Measurements from ENCODE around the gene ZSCAN21.

Gene ZSCAN21

DNA sequence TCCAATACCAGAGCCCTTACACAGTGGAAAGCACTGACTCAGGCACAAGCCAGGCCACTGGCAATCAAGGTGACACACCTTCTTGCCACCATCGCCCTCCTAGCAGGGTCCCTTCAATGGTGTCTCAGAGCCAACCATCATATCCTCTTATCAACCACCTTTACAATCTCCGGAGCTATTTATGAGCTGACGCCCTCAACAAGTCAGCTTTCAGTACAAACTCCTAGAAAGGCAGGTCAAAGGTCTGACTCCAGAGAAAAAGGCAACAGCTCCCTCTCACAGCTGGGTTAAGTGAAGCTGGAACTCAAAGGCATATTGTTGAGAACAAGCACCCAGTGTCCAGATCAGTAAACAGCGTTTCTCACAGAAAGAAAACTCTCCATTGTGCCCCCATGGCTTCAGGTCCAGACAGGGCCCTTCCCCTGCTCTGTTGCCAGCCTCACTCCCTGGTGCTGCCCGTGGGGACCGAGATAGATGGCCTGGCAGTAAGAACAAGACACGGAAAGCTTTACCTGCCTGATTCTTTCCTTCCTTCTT, 29.5 kb downstream of the ZSCAN21 start:
- DNase-seq = no peak

GRCh38 chr7:100080907-100081534, 31.4 kb downstream of the ZSCAN21 start:
- peak in 1 of 6 experiments; percentile 43 for DNase-seq

DNA sequence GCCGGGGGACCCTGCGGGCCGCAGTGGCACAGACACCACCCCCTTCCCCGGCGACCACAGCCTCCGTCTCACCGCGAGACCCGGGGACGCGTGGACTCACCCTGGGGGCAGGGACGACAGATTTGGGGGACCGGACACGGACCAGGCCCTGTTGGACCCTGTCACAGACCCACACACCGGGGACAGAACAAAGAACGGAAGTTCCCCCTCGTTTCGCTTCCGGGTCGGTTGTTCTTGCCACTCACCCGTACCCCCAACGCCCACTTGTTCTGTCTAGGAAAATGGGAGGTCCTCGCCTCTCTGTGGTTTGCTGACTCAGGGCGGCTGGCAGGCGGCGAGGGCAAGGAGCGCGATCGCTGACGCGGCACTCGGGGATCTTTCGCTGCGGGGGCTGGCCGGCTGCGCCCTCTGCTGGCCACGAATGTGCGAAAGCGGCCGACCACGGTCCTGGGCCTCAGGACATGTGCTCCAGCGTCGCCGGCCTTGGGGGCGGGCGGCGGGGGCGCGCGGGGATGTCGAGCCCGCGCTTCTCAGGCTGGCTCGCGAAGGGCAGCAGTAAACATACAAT, 32.0 kb downstream of the ZSCAN21 start, which contains the start of gene ZNF3:
Gene ZNF3, minus strand, starts transcription at position 189 of the 568 bp plus-strand sequence. CDS start 4,366 bp downstream, outside the sequence.
- peak; percentile 89 to 97 (median 96) for DNase-seq

- no peak for DNase-seq
Measured at GRCh38 chr7:100082978-100083377, 33.4 kb downstream of the ZSCAN21 start.

DNA sequence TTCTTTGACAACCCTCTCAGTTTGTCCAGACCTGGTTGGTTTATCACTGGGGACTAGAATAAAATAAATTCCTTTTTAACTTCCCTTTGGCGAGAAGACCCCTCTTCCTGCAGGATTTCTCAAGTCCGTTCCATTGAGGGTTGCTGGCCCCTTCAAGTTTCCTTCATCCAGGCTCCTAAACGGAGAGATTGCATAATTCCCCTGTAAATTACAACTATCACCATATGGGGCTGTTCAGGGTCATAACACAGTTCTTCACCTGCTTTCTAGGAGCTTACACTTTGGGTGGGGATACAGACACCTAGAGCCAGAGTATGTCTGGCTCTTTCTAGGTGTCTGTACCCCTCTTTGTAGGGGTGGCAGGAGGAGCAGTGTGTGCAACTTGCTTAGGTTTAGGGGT, 35.9 kb downstream of the ZSCAN21 start:
- no peak for DNase-seq

DNA sequence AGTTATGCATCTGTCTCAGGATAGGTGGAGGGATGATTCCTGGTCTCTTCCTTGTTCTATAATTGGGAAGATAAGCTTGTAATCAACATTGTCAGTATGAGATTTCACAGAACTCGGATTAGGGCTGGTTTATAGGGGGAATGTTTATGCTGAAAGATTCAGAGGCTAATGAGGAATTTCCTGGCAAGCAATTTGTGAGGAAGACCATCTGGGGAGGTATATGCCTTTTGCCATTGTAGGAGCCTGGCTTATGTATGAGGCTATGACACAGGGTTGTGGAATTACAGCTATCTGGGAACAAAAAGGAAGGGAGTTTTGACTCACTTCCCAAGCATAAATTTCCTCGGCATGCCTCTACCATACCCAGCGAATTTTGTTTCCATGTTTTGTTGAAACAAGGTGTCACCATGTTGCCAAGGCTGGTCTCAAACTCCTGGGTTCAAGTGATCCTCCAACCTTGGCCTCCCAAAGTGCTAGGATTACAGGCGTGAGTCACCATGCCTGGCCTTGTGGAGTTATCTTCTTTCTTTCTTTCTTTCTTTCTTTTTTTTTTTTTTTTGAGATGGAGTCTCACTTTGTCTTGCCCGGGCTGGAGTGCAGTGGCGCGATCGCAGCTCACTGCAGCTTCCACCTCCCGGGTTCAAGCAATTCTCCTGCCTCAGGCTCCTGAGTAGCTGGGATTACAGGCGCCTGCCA, 37.6 kb downstream of the ZSCAN21 start:
- DNase-seq = no peak

- no peak for DNase-seq
Measured at GRCh38 chr7:100088095-100088620, 38.6 kb downstream of the ZSCAN21 start.

- DNase-seq = peak; percentile 70 to 89 (median 84)
Measured at GRCh38 chr7:100088621-100089457, 39.3 kb downstream of the ZSCAN21 start, which contains the start of gene COPS6. Gene COPS6, plus strand, starts transcription at chr7:100088969. Its CDS starts 22 bp downstream, at chr7:100088991.

GRCh38 chr7:100089458-100090196, 40.1 kb downstream of the ZSCAN21 start:
- no peak for DNase-seq

DNA sequence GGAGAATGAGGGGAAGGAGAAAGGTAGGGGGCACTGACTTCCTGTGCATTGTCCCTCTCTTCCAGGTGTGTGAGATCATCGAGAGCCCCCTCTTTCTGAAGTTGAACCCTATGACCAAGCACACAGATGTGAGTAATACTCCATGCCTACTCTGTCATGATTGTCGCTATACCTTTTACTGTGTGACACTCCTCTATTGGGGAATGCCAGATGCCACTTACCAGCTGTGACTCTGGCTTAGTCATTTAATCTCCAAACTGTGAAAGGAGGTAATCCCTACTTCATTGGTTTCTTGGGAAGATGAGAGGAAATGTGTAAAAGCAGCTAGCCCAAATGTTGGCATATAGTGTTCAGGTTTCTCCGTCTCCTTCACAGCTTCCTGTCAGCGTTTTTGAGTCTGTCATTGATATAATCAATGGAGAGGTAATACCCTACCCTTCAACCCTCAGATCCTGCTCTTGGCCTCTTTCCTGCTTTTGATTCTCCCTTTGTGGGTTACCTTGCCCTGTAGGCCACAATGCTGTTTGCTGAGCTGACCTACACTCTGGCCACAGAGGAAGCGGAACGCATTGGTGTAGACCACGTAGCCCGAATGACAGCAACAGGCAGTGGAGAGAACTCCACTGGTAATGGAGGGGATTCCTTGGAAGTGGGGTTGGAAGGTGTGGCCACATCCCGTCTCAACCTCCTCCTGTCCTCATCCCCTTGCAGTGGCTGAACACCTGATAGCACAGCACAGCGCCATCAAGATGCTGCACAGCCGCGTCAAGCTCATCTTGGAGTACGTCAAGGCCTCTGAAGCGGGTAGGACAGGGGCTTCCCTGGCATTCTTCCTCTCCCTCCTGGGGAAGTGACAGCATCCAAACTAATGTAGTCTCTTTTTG, 41.2 kb downstream of the ZSCAN21 start:
- no peak for DNase-seq

GRCh38 chr7:100091411-100092181, 42.0 kb downstream of the ZSCAN21 start:
- DNase-seq = no peak

- DNase-seq = no peak
Measured at GRCh38 chr7:100093054-100093453, 43.5 kb downstream of the ZSCAN21 start.

DNA sequence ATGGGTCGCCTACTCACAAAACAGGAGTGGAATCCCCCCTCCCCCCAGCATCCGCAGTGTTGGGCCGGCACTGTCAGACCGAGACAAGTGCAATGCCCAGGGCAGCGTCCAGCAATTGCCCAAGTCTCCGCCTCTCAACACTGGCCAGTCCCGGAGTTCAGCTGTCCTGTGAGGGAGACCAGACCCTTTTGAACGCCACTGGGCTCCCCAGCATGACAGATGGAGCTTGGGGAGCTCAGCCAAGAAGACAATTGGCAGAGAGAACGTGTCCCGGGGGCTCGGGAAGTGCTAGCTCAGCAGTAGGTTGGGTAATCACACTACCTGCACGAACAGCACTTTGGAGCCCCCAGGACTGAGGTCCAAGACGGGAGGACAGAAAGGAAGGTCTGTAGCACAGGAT, 43.9 kb downstream of the ZSCAN21 start:
- no peak for DNase-seq

DNA sequence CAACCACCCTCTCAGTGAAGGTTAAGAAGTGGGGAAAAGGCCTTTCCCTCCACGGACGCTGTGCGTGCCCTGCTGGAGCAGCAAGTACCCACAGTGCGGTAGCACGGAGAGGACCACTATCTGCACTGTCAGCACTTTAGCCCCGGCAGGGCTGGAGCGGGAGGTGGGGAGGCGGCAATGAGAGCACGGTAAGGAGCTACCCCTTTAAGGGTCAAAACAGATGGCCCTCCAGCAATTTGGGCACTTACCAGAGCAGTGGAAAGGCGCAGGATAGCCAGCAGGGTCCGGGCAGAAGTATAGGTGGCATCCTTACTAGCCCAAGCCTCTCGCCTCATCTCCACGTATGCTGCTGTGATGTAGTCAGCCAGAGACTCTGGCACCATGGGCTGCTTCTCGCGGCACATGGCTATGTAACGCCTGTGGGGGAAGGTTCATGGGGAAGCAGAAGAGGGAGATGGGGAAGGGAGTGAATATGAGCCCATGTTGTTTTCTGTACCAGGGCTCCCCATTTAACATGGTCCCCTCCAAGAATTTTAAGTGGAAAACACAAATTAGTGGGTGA, 44.4 kb downstream of the ZSCAN21 start:
- no peak for DNase-seq

- DNase-seq = no peak
Measured at GRCh38 chr7:100095289-100095688, 45.7 kb downstream of the ZSCAN21 start.

GRCh38 chr7:100095704-100096103, 46.1 kb downstream of the ZSCAN21 start:
- DNase-seq = no peak

GRCh38 chr7:100098913-100099312, 49.3 kb downstream of the ZSCAN21 start:
- no peak for DNase-seq

GRCh38 chr7:100099452-100099851, 49.9 kb downstream of the ZSCAN21 start:
- peak in 2 of 6 experiments; percentile 16 to 25 for DNase-seq

DNA sequence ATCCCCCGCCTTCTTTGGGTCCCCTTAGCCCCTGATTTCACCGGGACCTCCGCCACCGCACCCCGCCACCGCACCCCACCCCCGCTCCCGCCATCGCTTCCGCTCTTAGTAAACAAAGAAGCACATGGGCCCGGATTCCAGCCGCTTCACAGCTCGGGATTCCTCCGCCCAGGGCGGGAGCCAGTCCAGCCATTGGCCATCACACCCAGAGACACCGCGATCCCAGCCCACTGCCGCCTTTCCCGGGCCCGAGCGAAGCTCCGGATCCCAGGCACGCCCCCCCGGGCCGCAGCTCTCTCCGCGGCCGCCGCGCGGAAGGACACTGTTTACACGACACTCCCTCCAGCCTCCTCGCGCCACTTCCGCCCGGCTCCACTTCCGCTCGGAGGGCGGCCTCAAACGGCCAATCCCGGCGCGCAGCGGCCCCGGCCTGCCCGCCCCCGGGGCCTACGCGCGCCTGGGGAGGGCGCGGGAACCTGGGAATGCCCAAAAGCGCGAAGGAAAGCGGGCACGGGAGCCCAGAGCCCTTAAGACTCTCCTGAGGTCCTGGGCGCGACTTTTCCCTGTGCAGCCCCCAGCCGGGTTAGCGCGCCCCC, 50.9 kb downstream of the ZSCAN21 start:
- DNase-seq = peak; percentile 80 to 97 (median 95)

Data from stimulated activated naive CD4-positive, alpha-beta T cell (primary cell).